Measurements from ENCODE around the gene ICAM1. TPM values are rescaled to one million over a fixed set of nuclear protein-coding genes. Genes with fewer than 3 reads are reported as not detected.

ICAM1 gene
- total RNA-seq, 1 donor from 2014 or later, result 59.7 TPM

DNA sequence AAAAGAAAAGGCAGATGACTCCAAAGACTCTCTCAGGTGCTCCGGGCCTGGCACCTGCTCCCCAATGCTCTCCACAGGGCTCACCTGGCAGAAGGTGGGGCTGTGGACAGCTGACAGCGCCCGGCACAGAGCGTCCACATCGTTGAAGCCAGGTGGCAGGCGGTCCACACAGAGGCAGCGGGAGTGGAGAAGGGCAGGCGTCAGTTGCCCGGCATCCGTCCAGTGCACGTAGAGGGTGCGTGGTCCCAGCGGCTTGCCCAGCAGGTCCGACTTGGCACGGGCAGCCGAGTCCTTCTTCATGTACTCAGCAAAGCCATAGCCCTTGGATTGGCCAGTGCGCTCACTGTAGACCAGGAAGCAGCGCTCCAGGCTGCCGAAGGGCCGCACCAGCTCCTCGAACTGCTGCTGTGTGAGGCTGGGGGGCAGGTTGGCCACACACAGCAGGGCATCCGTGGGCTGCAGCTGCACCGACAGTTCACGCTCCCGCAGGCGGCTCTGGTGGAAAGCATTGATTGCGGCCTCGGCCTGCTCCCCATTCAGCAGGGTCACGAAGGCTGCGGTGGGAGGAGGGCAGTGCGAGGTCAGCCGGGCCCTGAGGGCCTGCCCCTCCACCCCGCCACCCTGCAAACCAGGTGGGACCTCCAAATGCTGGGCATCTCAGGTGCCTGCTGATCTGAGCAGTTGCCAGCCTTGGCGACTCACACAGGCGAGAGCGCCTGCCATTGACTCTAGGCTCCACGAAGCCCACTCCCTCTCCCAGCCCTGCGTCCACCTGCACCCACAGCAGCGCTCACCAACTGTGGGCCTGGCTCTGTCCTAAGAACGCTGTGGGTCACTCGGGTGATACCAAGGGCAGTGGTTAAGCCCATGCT is 57.9 kb downstream of the ICAM1 start:
- DNase-seq, result no peak

DNA sequence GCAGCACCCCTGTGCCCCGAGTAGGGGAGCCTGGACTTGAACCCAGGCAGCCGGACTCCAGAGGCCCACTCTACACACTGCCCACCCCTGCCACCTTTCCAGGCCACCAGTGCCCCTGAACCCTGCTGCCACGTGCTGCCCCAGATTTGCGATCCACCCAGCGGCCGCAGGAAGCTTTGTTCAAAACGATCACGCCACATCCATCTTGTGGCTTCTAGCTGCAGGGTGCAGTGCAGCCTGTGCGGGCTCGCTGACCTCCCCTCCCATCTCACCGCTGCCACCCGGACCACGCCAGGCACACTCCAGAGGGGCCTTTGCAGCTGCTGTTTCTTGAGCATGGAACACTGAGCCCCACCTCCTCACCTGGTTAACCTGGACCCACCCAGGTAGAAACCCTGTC is 58.6 kb downstream of the ICAM1 start:
- no peak for DNase-seq

DNA sequence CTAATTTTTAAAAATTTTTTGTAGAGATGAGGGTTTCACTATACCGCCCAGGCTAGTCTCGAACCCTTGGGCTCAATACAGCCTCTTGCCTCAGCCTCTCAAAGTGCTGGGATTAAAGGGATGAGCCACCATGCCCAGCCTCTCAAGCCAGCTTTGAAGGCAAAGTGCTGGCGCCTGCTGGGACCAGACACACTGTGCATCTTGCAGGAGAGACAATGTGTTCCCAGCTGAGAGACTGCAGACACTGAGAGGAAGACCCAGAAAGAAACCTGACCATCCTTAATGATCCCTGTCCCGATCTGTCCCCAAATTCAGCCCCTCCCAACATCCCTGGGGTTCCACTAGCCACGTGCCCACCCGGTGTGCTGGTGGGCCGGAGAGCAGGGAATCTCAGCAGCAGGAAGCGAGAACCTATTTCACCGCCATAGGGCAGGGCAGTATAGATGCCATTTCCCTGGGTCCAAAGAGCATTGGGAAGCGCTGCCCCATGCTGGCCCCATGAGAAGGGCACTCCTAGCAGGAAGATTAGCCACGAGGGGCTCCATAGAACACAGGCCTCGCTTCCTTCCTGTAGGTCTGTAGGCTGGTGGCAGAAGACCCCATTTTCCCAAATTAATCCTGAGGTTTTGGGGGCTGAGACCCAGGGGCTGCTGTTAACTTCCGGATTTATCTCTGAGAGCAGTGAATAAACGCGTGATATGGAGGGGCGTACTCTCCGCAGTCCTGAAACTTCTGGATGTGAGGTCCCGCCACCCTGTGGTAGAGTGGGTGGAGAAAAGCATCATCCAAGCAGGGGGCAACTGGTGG is 61.4 kb downstream of the ICAM1 start:
- no peak for DNase-seq

DNA sequence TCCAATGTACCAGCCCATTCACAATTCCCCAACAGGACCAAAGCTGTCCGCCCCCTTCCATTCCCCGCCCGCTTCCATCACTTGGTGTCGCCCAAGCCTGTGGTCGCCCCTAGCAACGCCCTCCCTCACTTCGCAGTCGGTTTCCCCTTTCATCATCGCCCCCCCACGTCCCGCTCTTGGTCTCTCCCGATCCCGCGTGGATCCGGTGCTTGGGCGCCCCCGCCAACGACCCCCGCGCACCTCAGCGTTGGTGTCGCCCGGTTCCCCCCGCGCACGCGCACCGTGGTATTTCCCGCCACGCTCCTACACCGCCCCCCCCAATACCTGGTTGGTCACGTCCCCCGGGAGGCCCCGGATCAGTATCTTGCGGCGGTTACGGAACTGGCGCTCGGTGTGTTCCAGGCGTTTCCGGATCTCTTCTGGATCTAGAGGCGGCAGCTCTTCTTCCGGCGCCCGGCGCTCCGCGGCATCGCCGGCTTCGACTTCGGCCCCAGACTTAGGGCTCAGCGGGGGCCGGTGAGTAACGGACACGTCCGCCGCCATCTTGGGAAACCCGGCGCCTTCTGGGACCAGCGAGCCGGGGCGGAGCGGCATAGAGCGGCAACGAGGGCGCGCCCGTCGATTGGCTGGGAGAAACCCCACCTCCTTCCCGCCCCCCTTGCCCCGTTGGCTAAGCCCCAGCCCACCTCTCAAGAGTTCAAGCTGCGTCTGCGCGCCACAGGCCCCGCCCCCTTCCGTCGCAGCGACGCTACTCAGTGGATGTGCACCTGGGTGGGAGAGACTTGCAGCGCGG is 62.2 kb downstream of the ICAM1 start, which contains the start of gene RAVER1:
Gene RAVER1 (minus strand): TSS at position 565 of the 793 bp plus-strand sequence. CDS start 22 bp downstream, at position 543.
- DNase-seq, result peak; percentile 99

DNA sequence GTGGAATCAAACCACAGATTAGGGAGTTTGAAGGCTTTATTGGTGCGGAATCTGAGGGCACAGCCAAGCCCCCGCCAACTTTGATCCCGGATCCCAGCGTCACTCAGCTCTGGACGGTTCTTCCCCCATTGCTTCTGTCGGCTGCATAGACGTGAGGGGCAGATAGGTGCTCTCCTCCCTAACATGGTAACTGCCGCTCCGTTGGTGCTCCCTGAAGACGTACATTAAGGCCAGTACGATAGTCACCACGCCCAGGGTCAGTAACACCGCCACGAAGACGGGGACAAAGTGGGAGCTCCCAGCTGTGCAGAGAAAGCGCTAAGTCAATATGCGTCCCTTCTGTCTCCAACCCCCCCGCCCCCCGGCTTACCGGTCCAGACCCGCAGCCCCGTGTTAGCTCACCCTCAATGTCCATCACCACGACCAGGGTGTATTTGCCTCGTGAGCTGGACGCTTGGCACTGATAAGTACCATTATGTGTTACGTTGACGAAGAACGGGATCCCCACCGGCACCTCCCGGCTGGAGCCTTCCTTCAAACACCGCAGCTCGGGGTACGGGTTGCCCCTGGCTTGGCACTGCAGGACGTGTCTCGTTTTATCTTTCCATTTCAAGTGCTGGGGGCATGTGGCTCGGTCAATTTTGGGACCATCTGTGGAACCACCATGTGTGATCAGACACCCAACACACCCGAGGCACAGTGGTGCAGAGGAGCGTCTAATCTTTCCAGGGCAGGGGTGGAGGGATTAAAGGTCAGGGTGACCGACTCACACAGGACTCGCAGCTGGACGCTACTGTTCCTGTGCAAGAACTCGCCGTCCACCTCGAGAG is 63.1 kb downstream of the ICAM1 start:
- DNase-seq, result no peak

DNA sequence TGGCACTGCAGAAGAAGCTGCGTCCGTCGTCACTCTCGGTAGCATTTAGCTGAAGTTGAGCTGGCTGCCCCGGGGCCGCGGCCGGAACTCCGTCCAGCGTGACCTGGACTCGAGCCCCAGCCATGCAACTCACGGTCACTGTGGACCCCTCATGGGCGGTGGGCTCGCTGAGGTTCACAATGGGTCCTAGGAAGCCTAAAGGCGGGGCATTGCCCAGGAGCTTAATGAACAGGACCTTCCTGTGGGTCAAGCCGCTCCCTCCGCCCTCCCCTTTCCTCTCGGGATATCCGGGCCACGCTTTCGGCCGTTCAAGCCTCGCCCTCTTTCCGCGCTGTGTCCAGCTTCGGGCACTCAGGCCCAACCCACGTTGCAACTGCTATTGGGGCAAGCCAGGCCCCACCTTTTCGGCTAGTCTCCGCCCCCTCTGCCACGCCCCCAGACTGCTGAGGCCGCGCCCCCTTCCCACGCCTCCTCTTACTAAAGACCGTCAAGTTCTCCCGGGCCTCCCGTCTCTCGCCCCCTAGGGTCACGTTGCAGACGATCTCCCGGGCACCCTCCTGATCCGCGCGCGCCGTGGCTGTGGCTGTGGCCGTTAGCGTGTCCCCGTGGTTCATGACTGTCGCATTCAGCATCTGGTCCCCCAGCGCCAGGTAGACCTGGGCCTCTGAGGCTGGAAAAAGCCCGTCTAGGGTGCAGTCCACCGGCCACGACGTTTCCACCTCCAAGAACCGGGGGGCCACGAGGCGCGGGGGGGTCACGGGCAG is 63.9 kb downstream of the ICAM1 start:
- peak; percentile 98 for DNase-seq

DNA sequence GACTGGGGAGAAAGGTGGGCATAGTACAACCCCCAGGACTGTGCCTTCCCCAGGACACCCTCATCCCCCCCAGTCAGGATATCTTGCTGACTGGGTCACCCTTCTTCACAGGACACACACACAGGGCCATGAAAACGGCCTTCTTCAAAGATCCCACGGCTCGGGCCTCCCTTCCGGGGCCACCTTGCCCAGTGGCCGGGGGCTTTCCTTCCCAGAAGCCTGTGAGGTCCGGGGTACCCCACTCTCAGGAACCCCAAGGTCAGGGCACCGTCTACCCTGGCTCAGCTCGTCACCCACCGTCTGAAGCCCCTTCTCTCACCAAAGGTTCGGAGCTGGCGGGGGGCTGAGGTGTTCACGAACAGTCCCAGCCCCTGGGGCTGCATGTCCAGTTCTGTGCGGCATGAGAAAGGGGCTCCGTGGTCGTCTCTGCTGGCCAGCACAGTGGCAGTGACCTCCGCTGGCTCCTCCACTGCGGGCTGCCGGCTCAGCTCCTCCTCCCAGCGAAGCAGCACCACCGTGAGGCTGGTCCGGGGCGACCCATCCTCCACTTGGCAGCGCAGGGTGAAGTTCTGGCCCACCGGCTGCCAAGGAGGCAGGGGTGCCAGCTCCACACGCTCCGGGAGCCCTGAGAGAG is 64.5 kb downstream of the ICAM1 start:
- DNase-seq, result no peak

Other genes with a start within 250 kb of the ICAM1 start
- 29.4 and 31.6 TPM in 2 replicates for gene SHFL, start 184.8 kb upstream of the ICAM1 start, total RNA-seq
- gene ANGPTL6, start 168.4 kb upstream of the ICAM1 start, total RNA-seq, result 0.28 and 0.68 TPM in 2 replicates
- gene PPAN, start 164.8 kb upstream of the ICAM1 start, total RNA-seq, result 23.4 and 25.4 TPM in 2 replicates
- gene P2RY11, start 159.4 kb upstream of the ICAM1 start, total RNA-seq, result 2.6 and 4.6 TPM in 2 replicates
- 307 and 366 TPM in 2 replicates for gene EIF3G, start 151.2 kb upstream of the ICAM1 start, total RNA-seq
- 37.9 and 67.9 TPM in 2 replicates for gene DNMT1, start 76.2 kb upstream of the ICAM1 start, total RNA-seq
- 0.70 and 0.85 TPM in 2 replicates for gene S1PR2, start 39.8 kb upstream of the ICAM1 start, total RNA-seq
- gene MRPL4, start 18.9 kb upstream of the ICAM1 start, total RNA-seq, result 19.9 and 44.6 TPM in 2 replicates
- 0.79 and 0.85 TPM in 2 replicates for gene ICAM4, start 15.8 kb downstream of the ICAM1 start, total RNA-seq
- gene ICAM5, start 18.8 kb downstream of the ICAM1 start, total RNA-seq, result 0.09 and 0.17 TPM in 2 replicates
- 0.47 and 1.4 TPM in 2 replicates for gene ZGLP1, start 38.7 kb downstream of the ICAM1 start, total RNA-seq
- 18.7 and 25.4 TPM in 2 replicates for gene FDX2, start 44.9 kb downstream of the ICAM1 start, total RNA-seq
- 13.3 and 30.9 TPM in 2 replicates for gene RAVER1, start 62.4 kb downstream of the ICAM1 start, total RNA-seq
- 7.2 and 9.4 TPM in 2 replicates for gene ICAM3, start 68.5 kb downstream of the ICAM1 start, total RNA-seq
- gene TYK2, start 109.5 kb downstream of the ICAM1 start, total RNA-seq, result 95.6 and 110 TPM in 2 replicates
- 367 and 370 TPM in 2 replicates for gene CDC37, start 132.4 kb downstream of the ICAM1 start, total RNA-seq
- gene PDE4A, start 149.4 kb downstream of the ICAM1 start, total RNA-seq, result 2.2 and 5.3 TPM in 2 replicates
- gene KEAP1, start 232.2 kb downstream of the ICAM1 start, total RNA-seq, result 125 and 147 TPM in 2 replicates
- under 0.01 TPM in 1 of 2 replicates, not detected in the other for gene S1PR5, start 246.3 kb downstream of the ICAM1 start, total RNA-seq

All from dermis blood vessel endothelial cell (primary cell).